ENCODE data around the gene SYPL1.

DNA sequence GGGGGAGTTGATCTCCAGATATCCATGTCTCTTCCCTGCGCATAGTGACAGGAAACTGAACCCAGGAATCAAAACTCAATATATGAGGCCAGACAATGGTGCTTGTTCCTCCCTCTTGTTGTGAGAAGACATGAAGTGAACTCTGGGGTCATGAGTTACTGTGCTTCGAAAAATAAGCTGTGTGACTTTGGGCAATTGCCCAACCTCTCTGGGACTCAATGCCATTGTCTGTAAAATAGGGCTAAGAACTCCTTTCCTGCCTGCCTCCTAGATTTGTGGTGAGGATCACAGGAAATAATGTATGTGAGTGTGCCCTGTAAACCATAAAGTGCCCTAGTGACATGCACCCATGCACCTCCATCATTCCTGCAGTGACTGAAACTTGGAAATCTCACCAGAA lies 48.4 kb downstream of the SYPL1 start:
- TF ChIP-seq, protein P1, sequence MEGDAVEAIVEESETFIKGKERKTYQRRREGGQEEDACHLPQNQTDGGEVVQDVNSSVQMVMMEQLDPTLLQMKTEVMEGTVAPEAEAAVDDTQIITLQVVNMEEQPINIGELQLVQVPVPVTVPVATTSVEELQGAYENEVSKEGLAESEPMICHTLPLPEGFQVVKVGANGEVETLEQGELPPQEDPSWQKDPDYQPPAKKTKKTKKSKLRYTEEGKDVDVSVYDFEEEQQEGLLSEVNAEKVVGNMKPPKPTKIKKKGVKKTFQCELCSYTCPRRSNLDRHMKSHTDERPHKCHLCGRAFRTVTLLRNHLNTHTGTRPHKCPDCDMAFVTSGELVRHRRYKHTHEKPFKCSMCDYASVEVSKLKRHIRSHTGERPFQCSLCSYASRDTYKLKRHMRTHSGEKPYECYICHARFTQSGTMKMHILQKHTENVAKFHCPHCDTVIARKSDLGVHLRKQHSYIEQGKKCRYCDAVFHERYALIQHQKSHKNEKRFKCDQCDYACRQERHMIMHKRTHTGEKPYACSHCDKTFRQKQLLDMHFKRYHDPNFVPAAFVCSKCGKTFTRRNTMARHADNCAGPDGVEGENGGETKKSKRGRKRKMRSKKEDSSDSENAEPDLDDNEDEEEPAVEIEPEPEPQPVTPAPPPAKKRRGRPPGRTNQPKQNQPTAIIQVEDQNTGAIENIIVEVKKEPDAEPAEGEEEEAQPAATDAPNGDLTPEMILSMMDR (IDR thresholded peaks at IDR 0.05), result no peak
- no peak for TF ChIP-seq ZFX (IDR thresholded peaks at IDR 0.05; ENCODE audit: borderline replicate concordance)
